Measurements from ENCODE around the gene KRT85. TPM values are rescaled to one million over a fixed set of nuclear protein-coding genes. Genes with fewer than 3 reads are reported as not detected.
A peak's percentile ranks its signal among the peaks of the same experiment; 100 is the strongest.

The KRT85 gene
- total RNA-seq, 1 donor from 2014 or later, result not detected

- intact Hi-C loops (cut with DNase I), result loop anchor here (1.0 to 10.0 kb wide), 3 partner anchors 135 to 613 kb away; no protein-coding TSS in a partner anchor
Observed at GRCh38 chr12:52371716-52372115, 4.4 kb upstream of the KRT85 start.

GRCh38 chr12:52370926-52371608 lies 3.8 kb upstream of the KRT85 start:
- intact Hi-C loops (cut with DNase I), result loop anchor here (10.0 kb wide), 1 partner anchor 614 kb away; no protein-coding TSS in a partner anchor
- DNase-seq (ENCODE audit: low spot score), result peak; percentile 65

More at GRCh38 chr12:52371716-52372115, 4.4 kb upstream of the KRT85 start:
- peak; percentile 29 for DNase-seq (ENCODE audit: low spot score)

DNA sequence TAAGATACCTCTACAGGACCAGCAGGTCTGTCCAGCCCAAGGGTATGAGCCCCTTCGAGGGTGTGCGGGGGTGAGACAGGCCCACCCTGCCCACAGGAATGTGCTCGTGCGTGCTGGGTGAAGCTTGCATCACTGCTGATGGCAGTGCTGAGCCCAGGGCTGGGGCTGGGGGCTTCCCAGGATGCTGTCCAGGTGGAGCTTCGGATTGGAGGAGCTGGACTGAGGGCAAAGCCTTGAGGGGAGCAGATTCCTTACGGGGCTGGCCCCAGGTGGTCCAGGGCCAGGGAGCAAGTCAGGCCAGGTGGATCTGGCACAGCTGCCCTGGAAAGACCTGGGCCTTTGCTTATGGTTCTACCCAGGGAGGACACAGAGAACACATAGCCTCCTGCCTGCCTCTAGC lies 2.5 kb upstream of the KRT85 start:
- peak; percentile 68 for DNase-seq (ENCODE audit: low spot score)
- intact Hi-C loops (cut with DNase I), result loop anchor here (10.0 kb wide), 1 partner anchor 615 kb away; no protein-coding TSS in a partner anchor

DNA sequence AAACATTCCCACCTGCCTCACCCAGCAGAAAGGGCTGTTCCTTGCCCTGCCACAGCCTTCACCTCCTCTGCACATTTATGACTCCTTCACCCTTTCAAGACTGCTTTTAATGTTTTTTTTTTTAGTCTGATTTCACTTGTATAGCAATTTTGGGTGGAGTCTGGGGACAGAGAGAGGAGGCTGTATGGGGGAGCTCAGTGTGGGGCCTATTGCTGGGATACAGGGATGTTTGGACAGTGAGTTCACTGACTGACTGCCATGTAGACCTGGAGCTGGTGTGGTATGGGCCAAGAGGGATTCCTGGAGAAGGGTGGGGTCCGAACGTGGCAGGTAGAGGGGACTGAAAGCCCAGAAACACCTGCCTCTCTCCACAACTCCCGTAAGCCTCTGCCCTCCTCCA lies 1.9 kb upstream of the KRT85 start:
- DNase-seq (ENCODE audit: low spot score), result peak; percentile 14
- intact Hi-C loops (cut with DNase I), result no loop called here

- peak; percentile 46 for DNase-seq (ENCODE audit: low spot score)
- intact Hi-C loops (cut with DNase I), result no loop called here
Observed at GRCh38 chr12:52368508-52368907, 1.2 kb upstream of the KRT85 start.

GRCh38 chr12:52367876-52368275 lies 595 bp upstream of the KRT85 start:
- intact Hi-C loops (cut with DNase I), result no loop called here
- peak; percentile 36 for DNase-seq (ENCODE audit: low spot score)

DNA sequence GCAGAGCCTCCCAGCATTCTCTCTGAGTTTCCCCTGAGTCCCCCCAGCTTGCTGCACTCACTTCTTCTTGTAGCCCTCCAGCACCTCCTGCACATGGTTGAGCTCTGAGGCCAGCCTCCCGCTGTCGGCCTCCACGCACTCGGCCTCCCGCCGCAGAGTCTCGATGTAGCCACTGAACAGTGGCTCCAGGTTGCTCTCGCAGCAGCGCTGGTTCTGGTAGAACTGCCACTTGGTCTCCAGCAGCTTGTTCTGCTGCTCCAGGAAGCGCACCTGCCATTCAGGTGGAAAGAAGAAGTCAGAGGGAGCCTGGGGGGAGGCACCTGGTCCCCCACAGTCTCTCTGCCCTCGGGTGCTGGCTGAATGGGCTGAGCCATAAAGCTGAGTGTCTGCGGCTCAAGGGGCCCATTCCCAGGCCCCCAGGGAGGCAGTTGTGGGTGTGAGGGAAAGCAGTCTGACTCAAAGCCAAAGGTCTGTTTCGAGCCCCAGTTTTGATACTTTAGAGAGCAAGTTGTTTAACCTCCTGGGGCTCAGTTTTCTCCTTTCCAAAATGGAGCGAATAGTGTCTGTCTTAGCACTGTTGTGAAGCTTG lies 2.3 kb downstream of the KRT85 start:
- DNase-seq (ENCODE audit: low spot score), result peak; percentile 50
- intact Hi-C loops (cut with DNase I), result no loop called here

DNA sequence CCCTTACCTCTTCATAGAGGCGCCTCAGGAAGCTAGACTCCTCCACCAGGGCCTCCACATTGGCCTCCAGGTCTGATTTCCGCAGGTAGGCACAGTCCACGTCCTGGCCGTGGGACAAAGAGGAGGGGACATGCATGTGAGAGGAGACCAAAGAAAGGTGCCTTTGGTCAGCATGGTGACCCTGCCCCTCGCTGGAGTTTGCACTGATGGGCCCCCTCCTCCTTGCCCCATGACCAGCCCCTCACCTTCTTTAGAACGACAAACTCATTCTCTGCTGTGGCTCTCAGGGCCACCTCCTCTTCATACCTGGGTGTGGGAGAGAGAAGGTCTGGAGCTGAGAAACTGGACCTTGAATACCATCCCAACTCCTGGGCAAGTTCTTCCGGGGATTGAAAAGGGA lies 3.2 kb downstream of the KRT85 start:
- intact Hi-C loops (cut with DNase I), result no loop called here
- peak; percentile 54 for DNase-seq (ENCODE audit: low spot score)

GRCh38 chr12:52363111-52363679 lies 4.1 kb downstream of the KRT85 start:
- intact Hi-C loops (cut with DNase I), result no loop called here
- DNase-seq (ENCODE audit: low spot score), result peak; percentile 70

- DNase-seq (ENCODE audit: low spot score), result peak; percentile 68
- intact Hi-C loops (cut with DNase I), result no loop called here
Observed at GRCh38 chr12:52362118-52362726, 5.1 kb downstream of the KRT85 start.

DNA sequence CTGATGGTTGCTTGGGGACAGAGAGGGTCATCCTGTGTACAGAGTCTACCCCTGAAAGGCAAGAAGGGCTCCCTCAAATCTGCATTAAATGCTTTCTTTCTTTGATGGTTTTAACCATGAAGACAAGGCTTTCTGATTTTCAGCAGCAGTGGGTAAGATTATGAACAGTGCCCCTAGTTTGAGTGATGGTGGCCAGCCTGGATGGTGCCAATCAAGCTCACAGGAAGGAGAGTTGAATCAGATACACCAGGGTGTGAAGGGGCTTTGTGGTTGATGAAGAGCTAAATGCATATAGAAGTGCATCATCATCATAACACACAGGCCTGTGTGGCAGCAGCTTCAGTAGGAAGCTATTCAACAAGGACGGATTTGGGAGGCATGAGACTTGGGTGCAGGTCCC lies 5.7 kb downstream of the KRT85 start:
- DNase-seq (ENCODE audit: low spot score), result peak; percentile 59
- intact Hi-C loops (cut with DNase I), result no loop called here

- intact Hi-C loops (cut with DNase I), result no loop called here
- peak; percentile 61 for DNase-seq (ENCODE audit: low spot score)
Observed at GRCh38 chr12:52360663-52361271, 6.5 kb downstream of the KRT85 start.

DNA sequence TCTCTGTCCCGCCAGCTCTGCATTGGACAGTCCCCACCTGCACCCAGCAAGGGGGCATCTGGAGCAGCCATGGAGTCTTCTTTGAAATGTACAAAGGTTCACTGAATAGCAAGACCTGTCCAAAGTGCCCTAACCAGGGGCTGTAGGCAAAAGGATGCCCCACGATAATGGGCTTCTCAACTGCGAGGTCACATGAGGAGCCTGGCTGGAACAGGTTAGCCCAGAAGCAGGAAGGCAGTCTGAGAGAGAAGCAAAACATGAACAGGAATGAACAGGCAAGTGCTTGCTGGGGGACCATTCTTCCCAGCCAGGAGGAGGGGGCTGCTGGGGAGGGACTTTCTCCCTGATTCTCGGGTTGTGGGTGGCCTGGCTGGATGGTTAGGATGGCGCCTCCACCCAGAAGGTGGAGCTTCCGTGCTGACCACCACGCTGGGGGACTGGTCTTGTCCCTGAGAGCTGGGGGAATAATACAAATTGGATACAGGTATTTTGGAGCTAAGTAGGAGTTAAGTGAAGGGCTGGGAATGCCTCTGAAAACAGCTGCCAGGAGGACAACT lies 7.1 kb downstream of the KRT85 start:
- peak; percentile 55 for DNase-seq (ENCODE audit: low spot score)
- intact Hi-C loops (cut with DNase I), result no loop called here

- intact Hi-C loops (cut with DNase I), result no loop called here
- peak; percentile 36 for DNase-seq (ENCODE audit: low spot score)
Observed at GRCh38 chr12:52359621-52360061, 7.6 kb downstream of the KRT85 start.

- intact Hi-C loops (cut with DNase I), result no loop called here
- peak; percentile 51 for DNase-seq (ENCODE audit: low spot score)
Observed at GRCh38 chr12:52358575-52359350, 8.5 kb downstream of the KRT85 start.

DNA sequence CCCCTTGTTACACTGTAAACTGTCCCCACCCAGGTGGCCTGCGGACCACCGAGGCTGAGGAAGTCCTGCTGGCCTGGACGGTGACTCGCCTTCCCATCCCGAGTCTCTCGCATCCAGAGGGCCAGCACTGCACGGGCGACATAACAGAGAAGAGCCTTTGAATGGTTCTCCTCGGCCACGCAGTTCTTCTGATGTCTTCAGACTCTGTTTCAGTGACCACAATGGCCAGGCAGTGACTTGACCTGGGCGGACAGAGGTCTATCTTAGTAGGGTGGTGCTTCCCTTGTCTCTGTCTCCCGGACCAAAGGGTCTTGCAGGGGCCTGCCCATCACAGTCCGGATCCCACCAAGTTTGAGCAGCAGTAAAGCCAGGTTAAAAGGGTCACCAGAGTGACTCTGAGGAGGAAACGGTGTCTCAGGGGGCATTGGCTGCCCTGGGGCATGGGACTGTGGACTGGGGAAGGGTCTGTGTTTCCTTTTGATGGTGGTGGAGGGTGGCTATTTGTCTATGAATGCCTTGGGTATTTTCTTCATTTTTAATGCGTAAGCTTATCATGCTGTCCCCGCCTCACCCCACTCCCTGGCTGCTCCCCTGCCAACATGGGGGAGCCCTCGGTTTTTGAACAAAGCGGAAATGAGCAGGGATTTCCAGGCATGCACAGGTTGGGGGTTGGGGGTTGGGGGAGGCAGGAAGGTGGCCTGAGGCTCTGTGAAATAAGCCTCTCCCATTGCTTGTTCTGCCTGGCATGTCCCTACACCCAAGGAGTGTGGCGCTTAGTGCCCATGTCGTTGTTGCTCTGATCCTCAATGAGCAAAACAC lies 10.3 kb downstream of the KRT85 start:
- peak; percentile 66 for DNase-seq (ENCODE audit: low spot score)
- intact Hi-C loops (cut with DNase I), result no loop called here

DNA sequence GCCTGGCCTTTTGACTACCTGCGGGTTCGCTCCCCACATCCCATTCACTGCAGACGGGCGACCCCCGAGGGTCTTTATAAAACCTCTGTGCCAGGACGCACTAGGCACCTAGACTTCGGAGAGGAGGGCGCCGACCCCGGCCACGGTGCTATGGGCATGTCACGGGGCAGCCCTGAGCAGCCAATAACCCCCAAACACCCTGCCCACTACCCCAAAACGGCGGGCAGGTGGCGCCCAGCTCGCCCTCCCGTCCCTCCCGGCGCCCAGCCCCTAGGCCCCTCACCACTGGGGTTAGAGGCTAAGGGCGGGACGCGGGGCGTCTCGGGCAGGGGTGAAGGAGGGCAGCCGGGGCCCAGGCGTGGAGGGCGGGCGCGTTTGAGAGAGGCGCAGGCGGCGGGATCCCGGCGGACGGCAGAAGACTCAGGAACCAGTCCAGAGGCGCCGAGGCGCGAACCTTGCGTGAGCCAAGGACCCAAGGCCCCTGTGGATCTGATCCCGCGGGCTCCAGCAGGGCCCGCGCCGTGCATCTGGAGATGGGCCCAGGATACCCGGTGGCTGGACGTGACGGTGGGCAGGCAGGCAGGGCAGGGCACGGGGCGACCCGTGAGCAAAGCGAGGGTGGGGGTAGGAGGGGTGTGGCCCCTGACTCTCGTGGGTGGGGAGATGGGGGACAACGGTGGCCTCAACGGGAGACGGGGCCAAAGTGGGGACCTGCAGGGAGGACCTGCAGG lies 11.1 kb downstream of the KRT85 start:
- peak; percentile 58 for DNase-seq (ENCODE audit: low spot score)
- intact Hi-C loops (cut with DNase I), result no loop called here

All from cardiac septum (tissue), 1 donor.